GM21423 (cell line): Measurements from ENCODE around the gene ZNF407.
"Not testable (repeated sequence)": the region's sequence is repeated elsewhere in the genome, so short reads cannot be mapped to it uniquely, and the experiment has no call there.

ENCODE experiments used
- ATAC-seq: cut with Tn5 transposase; IDR thresholded peaks from one replicate; pipeline ENCODE4 v1.9.1; 2021; ENCODE audit warnings: mild to moderate bottlenecking, moderate library complexity; ENCODE audit not compliant: unreplicated experiment

Gene ZNF407

DNA sequence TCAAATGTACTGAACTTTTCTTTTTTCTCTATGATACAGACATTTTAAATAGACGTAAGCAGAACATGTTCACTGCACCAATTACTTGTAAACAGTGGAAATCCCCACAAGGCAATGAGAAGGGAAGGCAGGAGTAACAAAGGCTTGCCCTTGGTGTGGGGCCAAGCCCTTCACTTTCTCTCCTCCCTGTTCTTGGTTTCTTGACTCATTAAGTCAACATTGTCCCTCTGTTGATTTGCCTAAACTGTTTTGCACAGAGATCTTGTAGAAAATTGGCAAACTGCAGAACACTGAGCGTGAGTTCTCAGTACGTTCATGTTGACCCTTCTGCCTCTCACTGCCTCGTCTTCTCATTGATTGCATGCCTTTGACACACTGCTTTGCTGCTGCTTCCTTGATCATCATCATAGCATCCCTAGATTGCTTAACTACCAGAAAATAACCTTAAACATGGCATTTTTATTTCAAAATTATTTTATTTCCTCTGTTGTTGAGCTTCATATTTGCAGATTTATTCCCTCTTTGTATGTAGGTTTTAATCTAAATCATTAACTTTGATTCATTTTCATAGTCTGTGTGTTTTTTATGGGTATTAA is 353.6 kb downstream of the ZNF407 start:
- ATAC-seq: peak; percentile 63

DNA sequence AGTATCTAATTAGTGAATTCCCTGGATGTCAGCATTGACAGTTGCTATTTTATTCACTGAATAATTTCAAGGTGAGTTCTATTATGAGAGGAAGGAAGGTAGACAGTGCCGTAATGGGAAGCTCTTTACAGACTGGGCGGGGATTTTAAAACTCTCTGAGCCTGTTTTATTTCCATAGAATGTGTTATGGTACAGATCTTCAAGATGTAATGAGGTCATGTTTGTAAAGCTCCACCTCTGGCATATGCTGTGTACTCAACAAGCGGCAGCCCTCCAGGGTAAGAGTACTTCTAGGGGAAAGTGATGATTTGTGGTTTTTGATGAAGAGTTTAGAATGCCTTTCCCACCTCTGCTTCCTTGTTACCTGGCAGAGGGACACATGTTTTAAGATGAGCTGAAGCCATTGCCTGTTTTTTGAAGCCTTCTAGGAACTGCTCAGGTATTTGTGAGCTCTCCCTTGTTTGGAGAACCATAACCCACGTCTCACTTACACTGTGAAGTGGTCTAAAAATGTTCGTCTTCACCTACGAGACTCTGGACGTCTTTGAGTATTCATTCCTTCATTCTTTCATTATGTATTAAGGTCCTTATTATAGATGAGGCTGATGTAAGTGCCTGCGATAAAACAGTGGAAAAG is 360.0 kb downstream of the ZNF407 start:
- ATAC-seq: no peak

DNA sequence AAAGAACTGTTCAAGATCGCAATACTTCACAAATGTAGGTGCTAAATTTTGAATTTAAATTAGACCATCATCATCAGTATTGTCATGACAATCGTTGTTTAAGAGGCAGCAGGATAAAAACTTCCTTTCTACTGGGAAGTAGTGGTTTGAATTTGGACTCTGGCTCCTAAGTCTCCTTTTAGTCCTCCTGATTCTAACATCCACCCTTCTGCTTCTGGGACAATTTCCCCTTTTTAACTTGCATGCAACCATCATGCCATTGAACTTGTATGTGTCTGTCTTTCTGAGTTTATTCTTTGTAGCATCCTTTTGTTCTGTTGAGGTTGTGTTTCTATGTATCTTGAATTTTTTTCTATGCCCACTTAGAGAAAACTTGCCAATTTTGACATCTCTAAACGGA is 361.5 kb downstream of the ZNF407 start:
- ATAC-seq: no peak

DNA sequence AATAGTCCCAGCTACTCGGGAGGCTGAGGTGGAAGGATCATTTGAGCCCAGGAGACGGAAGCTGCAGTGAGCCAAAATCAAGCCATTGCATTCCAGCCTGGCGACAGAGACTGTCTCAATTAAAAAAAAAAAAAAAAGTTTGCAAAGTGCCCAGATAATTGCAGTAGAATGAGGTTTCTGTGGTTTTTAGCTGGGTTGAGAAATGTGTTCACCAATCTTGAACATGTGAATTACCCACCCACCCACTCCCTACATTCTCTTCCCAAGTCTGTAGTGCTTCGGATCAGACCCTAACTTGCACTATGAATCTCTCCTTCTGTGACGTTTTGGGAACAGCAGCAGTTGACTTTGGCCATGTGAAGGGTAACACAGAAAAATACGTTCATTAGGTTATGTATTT is 363.9 kb downstream of the ZNF407 start:
- no peak for ATAC-seq

DNA sequence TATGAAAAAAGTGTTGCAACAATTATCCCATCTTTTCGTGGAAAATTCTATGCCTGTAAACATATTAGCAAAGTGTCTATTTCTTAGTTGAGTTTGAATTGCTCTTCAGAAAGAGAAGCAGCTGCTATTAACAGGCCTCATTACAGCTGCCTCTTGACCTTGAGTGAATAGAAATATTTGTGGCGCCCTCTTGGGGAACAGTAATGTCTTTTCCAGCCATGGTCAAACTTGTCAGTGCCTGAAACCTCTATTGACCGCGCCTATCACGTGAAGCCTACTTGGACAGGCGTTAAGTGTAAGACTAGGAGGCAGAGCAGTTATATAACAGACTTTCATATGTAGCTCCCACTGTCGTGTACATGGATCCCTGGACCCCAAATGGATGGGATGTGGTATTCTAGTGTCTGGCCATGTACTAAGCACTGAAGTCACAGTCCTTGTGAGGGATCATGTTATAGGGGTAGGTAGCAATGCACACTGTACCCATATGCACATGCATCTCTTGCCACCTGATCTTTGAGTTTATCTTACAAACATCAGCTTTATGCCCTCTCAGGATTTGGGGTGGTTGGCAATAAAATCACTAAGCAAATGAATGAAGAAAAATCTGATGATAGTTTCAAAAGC is 366.3 kb downstream of the ZNF407 start:
- ATAC-seq: peak; percentile 88

DNA sequence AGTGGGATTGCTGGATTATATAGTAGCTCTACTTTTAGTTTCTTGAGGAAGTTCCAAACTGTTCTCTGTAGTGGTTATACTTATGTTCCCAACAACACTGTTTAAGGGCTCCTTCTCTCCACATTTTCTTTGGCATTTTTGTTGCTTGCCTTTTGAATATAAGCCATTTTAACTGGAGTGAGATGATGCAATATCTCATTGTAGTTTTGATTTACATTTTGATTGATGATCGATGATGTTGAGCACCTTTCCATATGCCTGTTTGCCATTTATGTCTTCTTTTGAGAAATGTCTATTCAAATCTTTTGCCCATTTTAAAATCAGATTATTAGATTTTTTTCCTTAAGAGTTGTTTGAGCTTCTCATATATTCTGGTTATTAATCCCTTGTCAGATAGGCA is 368.0 kb downstream of the ZNF407 start:
- ATAC-seq: no peak

DNA sequence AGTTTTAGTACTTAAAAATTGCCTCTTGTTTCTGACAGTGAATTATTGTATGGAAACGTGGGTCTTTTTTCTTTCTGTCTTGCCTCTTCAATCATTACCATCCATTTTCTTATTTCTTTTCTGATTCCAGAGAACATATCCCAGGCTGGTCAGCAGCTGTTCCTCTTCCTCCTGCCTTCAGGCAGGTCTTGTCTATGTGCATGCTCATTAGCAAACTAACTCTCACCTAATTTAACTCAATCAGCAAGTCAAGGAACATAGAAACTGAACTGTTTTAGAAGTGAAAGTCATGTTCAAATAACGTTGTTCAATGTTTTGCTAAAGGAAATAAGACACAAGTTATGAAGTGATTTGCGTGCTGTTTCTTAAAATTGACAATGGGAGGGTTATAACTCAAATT is 369.8 kb downstream of the ZNF407 start:
- ATAC-seq: no peak

DNA sequence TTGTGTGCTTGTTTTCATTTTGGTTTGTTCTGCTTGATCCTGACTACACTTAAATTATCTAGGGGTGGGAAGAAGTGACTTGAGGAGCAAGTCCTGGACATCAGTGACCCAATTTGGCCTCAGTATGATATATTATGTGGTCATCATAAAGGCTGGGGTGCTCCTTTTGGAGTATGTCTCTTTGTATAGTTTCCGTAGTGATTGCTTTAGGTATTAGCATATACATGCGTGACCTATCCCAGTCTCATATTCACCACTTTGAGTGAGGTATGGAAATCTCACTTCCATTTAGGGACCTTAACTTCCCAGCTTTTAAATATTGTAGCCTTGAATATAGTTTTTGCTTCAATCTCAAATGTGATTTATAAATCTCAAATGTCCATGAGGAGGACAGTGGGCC is 370.3 kb downstream of the ZNF407 start:
- no peak for ATAC-seq

DNA sequence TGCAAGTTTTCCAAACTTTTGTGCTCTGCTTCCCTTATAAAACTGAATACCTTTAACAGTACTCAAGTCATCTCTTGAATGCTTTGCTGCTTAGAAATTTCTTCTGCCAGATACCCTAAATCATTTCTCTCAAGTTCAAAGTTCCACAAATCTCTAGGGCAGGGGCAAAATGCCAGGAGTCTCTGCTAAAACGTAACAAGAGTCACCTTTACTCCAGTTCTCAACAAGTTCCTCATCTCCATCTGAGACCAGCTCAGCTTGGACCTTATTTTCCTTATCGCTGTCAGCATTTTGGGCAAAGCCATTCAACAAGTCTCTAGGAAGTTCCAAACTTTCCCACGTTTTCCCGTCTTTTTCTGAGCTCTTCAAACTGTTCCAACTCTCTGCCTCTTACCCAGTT is 373.7 kb downstream of the ZNF407 start:
- ATAC-seq: not testable (repeated sequence)

DNA sequence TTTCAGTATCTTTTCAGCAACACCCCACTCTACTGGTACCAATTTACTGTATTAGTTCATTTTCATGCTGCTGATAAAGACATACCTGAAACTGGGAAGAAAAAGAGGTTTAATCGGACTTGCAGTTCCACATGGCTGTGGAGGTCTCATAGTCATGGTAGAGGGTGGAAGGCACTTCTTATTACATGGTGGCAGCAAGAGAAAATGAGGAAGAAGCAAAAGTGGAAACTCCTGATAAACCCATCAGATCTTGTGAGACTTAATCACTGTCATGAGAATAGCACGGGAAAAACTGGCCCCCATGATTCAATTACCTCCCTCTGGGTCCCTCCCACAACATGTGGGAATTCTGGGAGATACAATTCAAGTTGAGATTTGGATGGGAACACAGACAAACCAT is 374.1 kb downstream of the ZNF407 start:
- not testable (repeated sequence) for ATAC-seq

DNA sequence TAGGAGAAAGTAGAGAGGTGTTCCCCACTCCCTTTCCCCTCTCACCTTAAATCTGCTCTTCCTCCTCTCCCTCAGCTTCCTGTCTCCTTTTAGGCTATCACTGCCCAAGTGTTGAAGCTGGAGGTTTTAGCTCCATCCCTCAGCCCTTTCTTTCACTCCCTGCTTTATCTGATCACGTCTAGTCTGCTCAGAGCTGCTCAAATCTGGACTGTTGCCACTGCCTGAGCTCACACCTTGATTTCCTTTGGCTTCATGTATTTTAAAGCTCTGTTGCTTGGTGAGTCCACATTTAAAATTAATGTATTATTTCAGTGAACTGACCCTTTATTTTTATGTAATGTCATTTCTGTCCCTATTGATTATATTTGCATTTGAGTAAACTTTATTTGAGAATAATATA is 374.7 kb downstream of the ZNF407 start:
- ATAC-seq: no peak

DNA sequence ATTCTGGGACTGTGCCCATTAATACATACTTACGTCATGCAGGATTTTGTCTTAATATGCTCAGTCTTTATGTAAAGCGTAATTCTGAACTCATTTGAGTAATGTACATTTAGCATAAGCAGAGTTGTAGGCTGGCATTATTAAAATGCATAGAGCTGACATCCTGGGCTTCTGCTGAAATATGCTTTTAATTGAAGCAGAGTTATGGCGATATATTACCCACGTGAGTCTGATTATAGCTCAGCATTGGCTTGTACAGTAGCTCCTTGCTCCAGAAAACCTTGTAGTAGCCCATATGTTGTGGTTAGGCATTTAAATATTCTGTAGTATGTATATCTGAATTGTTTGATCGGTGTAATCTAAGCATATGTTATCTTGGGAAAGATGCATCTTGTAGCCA is 377.3 kb downstream of the ZNF407 start:
- ATAC-seq: no peak

DNA sequence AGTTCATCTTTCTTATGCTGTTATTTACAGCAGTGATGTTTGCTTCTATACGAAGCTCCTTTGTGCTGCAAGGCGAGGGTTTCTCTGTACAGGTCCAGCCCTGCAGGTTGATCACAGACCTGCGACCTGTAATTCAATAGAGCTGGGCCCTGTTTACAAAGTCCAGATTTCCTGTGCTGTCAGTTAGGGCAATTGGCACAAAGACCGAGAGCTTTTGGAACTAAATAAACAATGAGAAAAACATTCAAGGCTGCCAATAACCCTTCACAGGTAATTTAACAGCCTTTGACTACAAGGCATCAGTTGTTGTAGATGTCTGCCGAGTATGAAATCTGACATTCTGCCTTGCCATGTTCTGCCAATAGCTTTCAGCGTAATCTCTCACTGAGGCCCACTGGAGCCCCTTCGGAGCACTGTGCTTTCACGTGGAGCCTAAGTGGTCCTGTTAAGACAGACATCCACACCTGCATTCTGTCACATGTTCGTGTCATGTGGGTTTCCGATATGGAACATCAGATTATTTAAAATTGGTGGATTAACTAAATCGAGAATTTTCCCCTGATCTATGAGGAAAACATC is 378.8 kb downstream of the ZNF407 start:
- no peak for ATAC-seq

DNA sequence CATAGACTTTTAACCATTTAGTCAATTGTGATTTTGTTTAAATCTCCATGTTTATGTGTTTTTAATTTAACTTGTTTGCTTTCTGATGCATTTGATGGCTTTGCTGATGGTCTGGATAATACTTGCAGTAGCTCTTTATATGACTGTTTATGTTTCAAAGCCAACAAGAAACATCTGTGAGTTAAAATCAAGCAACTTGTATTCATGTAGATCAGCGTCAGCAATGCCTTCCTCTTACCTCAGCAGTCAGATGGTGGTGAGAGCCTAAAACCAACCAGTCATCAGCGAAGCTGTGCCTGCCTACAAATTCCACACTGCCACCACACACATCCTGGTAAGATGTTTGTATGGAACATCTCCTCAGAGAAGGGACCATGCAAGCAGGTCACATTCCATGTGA is 379.4 kb downstream of the ZNF407 start:
- ATAC-seq: no peak

DNA sequence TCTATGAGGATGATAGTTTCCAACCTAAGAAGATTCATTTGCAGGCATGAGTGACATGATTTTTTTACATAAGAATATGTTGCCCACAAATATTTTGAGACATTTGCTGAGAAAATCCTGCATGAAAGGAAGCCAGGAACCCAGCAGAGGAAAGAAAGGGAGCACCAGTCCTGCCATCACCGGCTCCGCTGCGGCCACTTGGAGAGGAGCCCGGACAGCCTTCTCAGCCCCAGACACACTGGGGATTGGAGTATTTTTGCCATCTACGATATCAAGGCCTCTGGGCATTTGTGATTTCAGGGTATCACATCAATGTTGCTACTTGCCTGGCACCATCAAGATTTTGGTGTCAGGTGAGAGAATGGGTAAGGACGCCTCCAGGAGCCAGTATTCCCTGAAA is 383.0 kb downstream of the ZNF407 start:
- no peak for ATAC-seq

DNA sequence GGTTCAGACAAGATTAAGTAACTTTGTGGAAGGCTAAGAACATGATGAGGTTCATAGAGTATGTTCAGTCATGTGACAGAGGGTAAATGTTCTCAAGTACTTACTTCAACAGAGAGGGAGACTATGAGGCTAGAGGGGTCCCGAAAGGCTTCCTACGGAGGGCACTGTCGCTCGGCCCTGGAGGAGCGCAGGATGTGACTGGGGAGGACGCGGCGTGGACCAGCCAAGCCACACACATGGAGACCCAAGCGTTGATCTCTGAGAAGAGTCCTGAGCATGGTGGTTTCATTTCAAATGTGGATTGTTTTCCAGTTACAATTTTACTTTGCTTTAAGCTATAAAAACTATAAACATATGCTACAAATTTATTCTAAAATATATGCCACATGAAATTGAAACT is 383.8 kb downstream of the ZNF407 start:
- no peak for ATAC-seq

DNA sequence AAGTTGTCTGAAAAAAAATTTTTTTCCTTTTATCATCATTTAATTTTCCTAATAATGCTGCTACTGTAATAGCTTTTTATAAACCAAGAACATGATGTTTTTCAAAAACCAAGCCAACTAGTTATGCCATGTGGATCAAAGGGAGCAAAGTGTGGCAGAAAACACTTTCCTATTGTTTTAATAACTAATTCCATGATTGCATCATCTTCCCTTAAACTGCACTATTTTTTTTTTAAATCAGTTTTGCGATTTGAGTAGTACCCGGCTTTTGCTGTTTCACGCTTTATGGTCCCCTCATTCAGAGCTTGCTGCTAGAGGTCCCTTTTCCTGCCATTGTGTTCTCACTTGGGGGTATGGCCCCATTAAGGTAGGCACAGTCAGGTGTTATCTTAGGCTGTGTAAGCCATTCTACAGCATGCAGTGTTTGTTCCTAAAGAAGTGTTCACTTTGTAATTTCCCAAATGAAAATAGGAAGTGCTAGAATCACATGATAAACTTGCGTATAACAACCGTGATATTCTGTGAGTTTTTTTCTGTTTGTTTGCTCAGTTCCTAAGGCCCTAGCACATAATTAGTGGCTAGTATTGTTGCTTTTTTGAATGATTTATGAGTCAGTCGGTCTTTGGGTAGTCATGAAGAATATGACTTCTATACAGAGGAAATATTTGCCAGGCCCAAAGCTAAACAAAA is 385.4 kb downstream of the ZNF407 start:
- no peak for ATAC-seq

DNA sequence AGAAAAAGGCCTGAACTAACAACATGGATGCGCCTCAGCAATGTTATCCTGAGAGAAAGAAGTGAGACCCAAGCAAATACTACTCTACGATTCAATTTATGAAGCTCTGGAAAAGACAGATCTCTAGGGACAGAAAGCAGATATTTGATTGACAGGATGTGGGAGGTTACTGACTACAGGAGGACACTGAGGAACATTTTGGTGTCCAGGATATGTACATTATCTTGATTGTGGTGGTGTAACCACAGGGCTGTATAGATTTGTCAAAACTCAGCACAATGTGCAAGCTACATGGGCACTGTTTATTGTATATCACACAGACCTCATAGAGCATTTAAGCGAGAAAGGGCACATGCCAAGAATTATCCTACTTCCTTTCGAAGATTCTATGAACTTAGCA is 391.5 kb downstream of the ZNF407 start:
- ATAC-seq: no peak

DNA sequence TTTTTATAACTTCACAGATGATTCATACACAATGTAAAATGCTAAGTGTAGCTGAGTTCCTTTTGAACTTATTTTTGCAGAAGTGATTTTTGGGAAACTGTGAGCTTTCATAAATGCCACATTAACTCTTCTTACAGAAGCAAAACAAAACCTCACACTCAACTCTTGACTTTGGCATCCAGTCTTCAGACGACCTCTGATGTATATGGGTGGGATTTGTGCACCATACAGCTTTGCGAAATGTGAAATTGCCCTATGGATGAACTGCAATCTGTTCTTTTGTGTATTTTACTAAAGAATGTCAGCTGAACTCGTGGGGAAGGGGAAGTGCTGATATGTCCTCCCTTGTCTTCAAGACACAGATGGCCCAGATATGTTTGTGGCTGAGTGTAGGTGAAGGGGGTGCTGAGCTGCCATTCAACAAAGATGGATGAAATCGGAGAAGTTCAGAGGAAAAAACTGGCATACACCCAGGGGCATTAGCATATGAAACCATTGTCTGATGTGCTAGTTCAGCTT is 393.0 kb downstream of the ZNF407 start:
- no peak for ATAC-seq

DNA sequence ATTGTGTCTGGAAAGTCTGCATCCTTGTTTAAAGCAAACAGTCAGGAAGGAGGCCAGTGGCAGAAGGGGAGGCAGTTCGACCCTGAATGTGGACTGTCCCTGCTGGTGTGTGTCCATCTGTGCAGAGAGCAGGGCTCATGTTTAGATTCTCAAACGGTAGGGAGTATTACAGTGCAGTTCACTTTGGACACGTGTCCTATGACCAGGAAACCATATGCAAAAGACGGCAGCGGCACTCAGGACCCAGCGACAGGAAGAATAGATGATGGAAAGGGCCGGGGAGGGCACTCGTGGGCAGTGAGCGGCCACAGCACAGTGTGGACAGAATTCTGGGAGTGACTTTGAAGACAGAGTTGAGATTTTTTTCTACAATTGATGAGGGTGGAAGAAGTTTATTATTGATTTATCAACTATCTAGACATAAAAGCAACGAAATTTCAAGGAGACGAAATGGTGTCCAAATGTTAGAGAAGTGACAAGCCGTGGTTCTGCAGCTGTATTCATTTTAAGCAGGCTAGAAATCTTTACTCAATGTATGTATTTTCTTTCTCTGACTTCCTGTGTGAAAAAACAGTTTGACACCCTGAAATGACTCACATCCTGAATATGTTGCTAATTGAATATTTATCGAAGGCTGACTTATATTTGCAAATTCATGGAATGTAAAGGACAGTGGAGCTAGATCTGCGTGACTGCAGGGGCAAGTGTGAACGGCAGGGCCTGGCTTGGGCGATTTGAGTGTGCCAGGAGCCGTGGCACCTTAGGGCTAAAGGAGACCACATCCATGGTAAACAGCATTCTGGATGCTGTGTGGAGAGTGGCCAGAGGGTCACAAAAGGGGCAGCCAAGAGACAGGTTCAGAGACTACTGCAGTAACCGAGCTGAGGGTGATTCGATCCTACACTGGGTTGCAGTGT is 397.1 kb downstream of the ZNF407 start:
- ATAC-seq: peak; percentile 79

DNA sequence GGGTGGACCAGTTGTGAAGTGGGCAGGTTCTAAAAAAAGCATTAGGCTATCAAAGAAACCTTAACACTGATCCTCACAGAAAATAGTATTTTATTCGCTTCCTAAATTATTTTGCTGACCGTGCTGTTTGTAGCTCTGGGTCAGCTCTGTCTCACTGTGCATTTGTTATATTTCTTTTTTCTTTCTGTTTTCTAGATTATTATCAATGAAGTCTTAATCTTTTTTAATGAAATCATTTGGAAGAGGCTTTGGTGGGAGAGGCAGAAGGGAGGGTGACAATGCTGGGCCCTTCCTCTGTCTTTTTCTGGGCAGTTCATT is 397.7 kb downstream of the ZNF407 start:
- no peak for ATAC-seq
